Neural cell (in vitro differentiated cells): ENCODE measurements around the gene TTC31. TPM values are rescaled to one million over a fixed set of nuclear protein-coding genes. Genes with fewer than 3 reads are reported as not detected.

Source experiments
- H2AFZ ChIP-seq: fragments of 200-600, 300-800 bp; sonication (generic), shearing (Covaris generic); 2 replicates; pipeline ENCODE4 v1.6.0; 2014; ENCODE audit warnings: low read depth, mild to moderate bottlenecking, antibody characterized with exemption, low read length, moderate library complexity
- H3F3A ChIP-seq: fragments of 200-600 bp; shearing (Covaris generic); 2 replicates; pipeline ENCODE4 v1.6.1; 2016; ENCODE audit warnings: mild to moderate bottlenecking, moderate library complexity, mixed read lengths, antibody characterized with exemption, low read length; ENCODE audit not compliant: insufficient read depth, poor library complexity, severe bottlenecking
- H3K27ac ChIP-seq: fragments of 200-600, 300-800 bp; sonication (generic), shearing (Covaris generic); 2 replicates; pipeline ENCODE4 v1.5.1; 2014; ENCODE audit warnings: mild to moderate bottlenecking, low read length, moderate library complexity
- H3K27me3 ChIP-seq: fragments of 300-800, 200-600 bp; sonication (generic), shearing (Covaris generic); 2 replicates; pipeline ENCODE4 v1.6.0; 2014; ENCODE audit warnings: mild to moderate bottlenecking, low read depth, low read length, moderate library complexity; ENCODE audit not compliant: insufficient read depth
- H3K36me3 ChIP-seq: fragments of 300-800, 200-600 bp; sonication (generic), shearing (Covaris generic); 2 replicates; pipeline ENCODE4 v1.5.1; 2014; ENCODE audit warnings: mild to moderate bottlenecking, antibody characterized with exemption, low read length, moderate library complexity; ENCODE audit not compliant: insufficient read depth
- H3K4me2 ChIP-seq: fragments of 300-800, 200-600 bp; sonication (generic), shearing (Covaris generic); 2 replicates; pipeline ENCODE4 v1.6.0; 2014; ENCODE audit warnings: mild to moderate bottlenecking, low read length
- H3K4me3 ChIP-seq: fragments of 300-800, 200-600 bp; sonication (generic), shearing (Covaris generic); 2 replicates; pipeline ENCODE4 v1.5.1; 2014; ENCODE audit warnings: mild to moderate bottlenecking, low read length, moderate library complexity
- H3K79me2 ChIP-seq: fragments of 200-600 bp; shearing (Covaris generic); replicated peaks from 2 replicates; pipeline ENCODE4 v1.6.0; 2014; ENCODE audit warnings: mild to moderate bottlenecking, low read length, moderate library complexity; ENCODE audit not compliant: insufficient read depth
- H3K9ac ChIP-seq: fragments of 300-800, 200-600 bp; sonication (generic), shearing (Covaris generic); 2 replicates; pipeline ENCODE4 v1.6.1; 2016; ENCODE audit warnings: mild to moderate bottlenecking, low read length, mixed read lengths
- H3K9me2 ChIP-seq: fragments of 200-600 bp; shearing (Covaris generic); 2 replicates; pipeline ENCODE4 v1.6.1; 2016; ENCODE audit warnings: mild to moderate bottlenecking, low read length, mixed read lengths; ENCODE audit not compliant: insufficient read depth
- H3K9me3 ChIP-seq: fragments of 200-600, 300-800 bp; sonication (generic), shearing (Covaris generic); 2 replicates; pipeline ENCODE4 v1.6.1; 2016; ENCODE audit warnings: mild to moderate bottlenecking, mixed run types, low read length, moderate library complexity, mixed read lengths
- H4K20me1 ChIP-seq: fragments of 200-600 bp; shearing (Covaris generic); 2 replicates; pipeline ENCODE4 v1.6.1; 2016; ENCODE audit warnings: mild to moderate bottlenecking, mixed run types; ENCODE audit not compliant: insufficient read depth
- EZH2 ChIP-seq: fragments of 200-600, 300-800 bp; shearing (Covaris generic), sonication (generic); IDR thresholded peaks from 2 replicates; pipeline ENCODE4 v1.6.1; 2014; ENCODE audit warnings: antibody characterized with exemption, low read length, borderline replicate concordance, mild to moderate bottlenecking; ENCODE audit not compliant: insufficient read depth, poor library complexity, severe bottlenecking
- POLR2AphosphoS5 ChIP-seq: IDR thresholded peaks from 2 replicates; pipeline ENCODE4 v1.6.1; 2012
- REST ChIP-seq: IDR thresholded peaks from 2 replicates; pipeline ENCODE4 v1.6.1; 2012; ENCODE audit warnings: borderline replicate concordance
- SMC3 ChIP-seq: fragments of 450-650 bp; conservative IDR thresholded peaks from 2 replicates; pipeline ENCODE4 v1.6.1; 2014; ENCODE audit warnings: antibody characterized with exemption, mild to moderate bottlenecking, moderate library complexity; ENCODE audit not compliant: poor library complexity
- polyA plus RNA-seq: library from polyadenylated mRNA; depleted of rRNA; stranded (reverse); fragments of >200 nt; gene quantifications from 2 replicates; pipeline ENCODE4 v1.2.3, GENCODE V29; 2014

Gene TTC31
- polyA plus RNA-seq, 1 donor from 2014 or later: 11.0 TPM

- no peaks in the 10 kb centered on the region for H3K79me2 ChIP-seq
- no peak overlapping the region for H3K9ac ChIP-seq
- H3K27ac ChIP-seq: no peak overlapping the region
- H4K20me1 ChIP-seq: no peaks in the 10 kb centered on the region
- no peaks in the 10 kb centered on the region for H3F3A ChIP-seq
- no peaks in the 10 kb centered on the region for H3K36me3 ChIP-seq
- no peaks in the 10 kb centered on the region for H3K9me2 ChIP-seq
- no peak overlapping the region for H2AFZ ChIP-seq
- H3K27me3 ChIP-seq: peaks cover 98% of the 10 kb centered on the region
- H3K4me3 ChIP-seq: no peak overlapping the region
- H3K4me2 ChIP-seq: no peak overlapping the region
- H3K9me3 ChIP-seq: no peaks in the 10 kb centered on the region
- TF ChIP-seq REST (no peak), SMC3 (no peak), POLR2AphosphoS5 (peak; percentile 100)
Measured at GRCh38 chr2:74513605-74514367, 30.9 kb downstream of the TTC31 start.

GRCh38 chr2:74514368-74515270, 31.7 kb downstream of the TTC31 start, which contains the start of gene TLX2:
TLX2 (plus strand) TSS chr2:74514450; CDS start chr2:74514807, 357 bp downstream.
- Histone ChIP-seq H3K9ac (no peak within 1 kb of the TSS), H3K9me3 (no peaks in the 10 kb centered on the region), H3K9me2 (no peaks in the 10 kb centered on the region), H3K36me3 (no peaks in the 10 kb centered on the region), H3K4me2 (no peak within 1 kb of the TSS), H2AFZ (no peak within 1 kb of the TSS), H3K27ac (no peak within 1 kb of the TSS), H3K4me3 (no peak within 1 kb of the TSS), H3K27me3 (peaks cover 99% of the 10 kb centered on the region), H4K20me1 (no peaks in the 10 kb centered on the region), H3F3A (no peaks in the 10 kb centered on the region), H3K79me2 (no peaks in the 10 kb centered on the region)
- no peak for TF ChIP-seq REST
- peak; percentile 97 for TF ChIP-seq EZH2
